GM21529 (cell line): ENCODE measurements around the gene MED4.

Experiments used
- ATAC-seq: cut with Tn5 transposase; IDR thresholded peaks from one replicate; pipeline ENCODE4 v1.9.1; 2021; ENCODE audit not compliant: unreplicated experiment

MED4 gene

DNA sequence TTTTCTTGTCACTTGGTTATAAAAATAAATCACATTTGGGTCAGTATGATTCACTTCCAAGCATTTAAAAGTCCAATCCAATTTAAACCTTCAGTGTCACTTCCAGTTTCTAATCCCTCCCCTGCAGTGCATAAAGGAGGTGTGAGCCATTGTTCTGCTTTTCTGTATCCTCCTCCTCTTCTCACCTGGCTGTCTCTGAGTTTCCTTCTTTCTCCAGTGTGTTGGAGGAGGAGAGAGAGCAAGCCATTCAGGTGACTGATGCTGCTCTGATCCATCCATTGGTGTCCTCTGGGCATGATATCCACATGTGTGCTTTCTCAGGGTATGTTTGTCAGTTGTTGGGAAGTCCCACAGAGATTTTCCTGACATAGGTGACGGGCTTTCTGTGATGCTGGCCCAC is 56.1 kb downstream of the MED4 start:
- no peak for ATAC-seq

DNA sequence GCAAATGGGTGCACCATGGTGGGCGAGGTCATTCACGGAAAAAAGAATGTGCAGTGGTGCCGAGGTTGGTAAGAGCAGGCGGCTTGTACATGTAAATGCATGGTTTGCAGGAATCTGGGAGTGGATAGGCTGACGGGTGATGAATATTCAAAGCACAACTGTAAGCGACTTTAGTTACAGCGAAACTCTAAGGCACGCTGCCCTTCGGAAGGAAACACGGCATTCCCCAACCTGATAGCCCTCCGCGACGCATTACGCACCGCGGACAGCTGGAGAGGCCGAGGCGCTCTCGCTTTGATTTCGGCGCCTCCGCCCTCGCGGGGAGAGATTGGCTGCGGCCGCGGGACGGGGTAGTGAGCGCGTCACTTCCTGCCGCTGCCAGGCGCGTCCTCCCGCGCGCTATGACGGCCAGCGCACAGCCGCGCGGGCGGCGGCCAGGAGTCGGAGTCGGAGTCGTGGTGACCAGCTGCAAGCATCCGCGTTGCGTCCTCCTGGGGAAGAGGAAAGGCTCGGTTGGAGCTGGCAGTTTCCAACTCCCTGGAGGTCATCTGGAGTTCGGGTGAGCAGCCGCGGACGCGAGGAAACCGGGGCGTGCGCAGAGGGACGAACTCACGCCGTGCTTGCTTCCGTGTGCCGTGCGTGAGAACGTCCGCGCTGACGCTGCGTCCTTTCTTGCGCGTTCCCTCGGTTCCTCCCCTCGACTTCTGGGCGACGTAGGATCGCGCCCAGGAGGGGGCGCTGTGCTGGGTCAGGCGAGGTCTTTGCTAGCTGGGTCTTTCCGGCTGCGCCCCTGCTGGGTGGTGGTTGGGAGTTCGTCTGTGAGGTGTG is 57.3 kb downstream of the MED4 start, which contains the start of gene NUDT15:
TSS of gene NUDT15 (plus strand) at position 381 of the 828 bp plus-strand sequence. CDS start at position 402, 21 bp downstream.
- ATAC-seq, result peak; percentile 90

DNA sequence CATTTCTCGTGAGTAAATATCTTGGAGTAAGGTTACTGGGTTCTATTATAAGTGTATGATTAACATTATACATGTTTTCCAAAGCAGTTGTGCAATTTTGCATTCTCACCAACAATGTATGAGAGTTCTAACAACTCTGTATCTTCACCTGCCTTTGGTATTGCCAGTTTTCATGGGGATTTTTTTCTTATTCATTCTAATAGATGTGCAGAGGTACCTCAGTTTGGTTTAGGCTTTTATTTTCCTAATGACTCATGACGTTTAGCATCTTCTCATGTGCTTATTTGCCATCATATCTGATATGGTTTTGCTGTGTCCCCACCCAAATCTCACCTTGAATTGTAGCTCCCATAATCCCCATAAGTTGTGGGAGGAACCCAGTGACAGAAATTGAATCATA is 65.0 kb downstream of the MED4 start:
- ATAC-seq, result no peak

DNA sequence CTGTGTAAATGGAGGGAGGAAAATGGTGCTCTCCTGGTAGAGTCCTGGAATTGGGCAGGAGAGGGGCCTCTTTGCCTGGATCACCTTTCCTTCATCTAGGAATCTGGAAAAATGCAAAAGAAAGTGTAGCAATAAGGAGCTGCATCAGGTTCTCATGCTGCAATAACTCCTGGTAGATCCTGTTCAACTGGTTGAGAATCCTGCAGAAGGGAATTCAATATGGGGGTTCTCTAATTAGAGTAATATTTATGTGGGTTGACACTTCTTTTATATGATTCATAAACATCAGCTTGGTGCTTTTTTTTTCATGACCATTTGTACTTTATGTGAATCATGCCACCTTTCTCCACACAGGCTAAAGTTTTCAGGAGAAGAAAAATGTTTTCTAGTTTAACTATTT is 66.8 kb downstream of the MED4 start:
- ATAC-seq, result no peak
